PC-3 (cell line): ENCODE data around the gene SF3B1.

ENCODE experiments used
- EZH2 ChIP-seq: fragments of 300-600 bp; sonication (generic); IDR thresholded peaks from one replicate; pipeline ENCODE4 v1.6.1; 2017; ENCODE audit warnings: antibody characterized with exemption, mild to moderate bottlenecking, low read length; ENCODE audit not compliant: unreplicated experiment
- TF ChIP-seq, protein P1 (sequence below): fragments of 300-600 bp; sonication (generic); conservative IDR thresholded peaks from 2 replicates; pipeline ENCODE4 v1.5.1; 2017; ENCODE audit warnings: antibody characterized with exemption, low read depth, mild to moderate bottlenecking, low read length

DNA sequence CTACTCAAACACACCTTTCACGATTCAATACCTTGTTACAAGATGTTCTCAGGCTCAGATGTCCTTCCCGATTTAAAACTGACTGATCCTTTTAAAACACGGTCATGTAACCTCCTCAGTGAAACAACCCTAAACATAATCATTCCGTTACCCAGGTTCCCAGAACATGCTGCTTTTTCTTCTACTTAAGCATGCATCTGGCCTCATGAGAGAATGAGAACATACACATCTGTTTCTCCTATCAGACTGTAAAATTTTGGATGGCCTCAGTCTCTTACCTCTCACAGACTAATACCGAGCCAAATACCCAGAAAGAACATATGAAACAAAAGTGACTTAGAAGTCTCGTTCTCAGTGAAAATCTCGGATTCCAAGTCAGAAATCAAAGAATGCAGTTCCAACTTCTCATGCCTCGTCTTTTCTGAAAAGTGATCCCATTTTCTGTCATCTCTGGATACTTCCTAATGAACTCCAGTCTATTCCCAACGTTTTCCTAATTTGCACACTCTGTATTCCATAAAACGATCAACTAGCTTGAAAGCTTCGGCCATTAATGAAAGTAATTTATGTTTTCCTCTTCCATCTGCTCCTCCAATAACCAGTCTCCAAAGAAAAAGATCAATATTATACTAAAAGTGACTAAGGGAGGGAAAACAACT, 919 bp downstream of the SF3B1 start:
- TF ChIP-seq, protein P1, sequence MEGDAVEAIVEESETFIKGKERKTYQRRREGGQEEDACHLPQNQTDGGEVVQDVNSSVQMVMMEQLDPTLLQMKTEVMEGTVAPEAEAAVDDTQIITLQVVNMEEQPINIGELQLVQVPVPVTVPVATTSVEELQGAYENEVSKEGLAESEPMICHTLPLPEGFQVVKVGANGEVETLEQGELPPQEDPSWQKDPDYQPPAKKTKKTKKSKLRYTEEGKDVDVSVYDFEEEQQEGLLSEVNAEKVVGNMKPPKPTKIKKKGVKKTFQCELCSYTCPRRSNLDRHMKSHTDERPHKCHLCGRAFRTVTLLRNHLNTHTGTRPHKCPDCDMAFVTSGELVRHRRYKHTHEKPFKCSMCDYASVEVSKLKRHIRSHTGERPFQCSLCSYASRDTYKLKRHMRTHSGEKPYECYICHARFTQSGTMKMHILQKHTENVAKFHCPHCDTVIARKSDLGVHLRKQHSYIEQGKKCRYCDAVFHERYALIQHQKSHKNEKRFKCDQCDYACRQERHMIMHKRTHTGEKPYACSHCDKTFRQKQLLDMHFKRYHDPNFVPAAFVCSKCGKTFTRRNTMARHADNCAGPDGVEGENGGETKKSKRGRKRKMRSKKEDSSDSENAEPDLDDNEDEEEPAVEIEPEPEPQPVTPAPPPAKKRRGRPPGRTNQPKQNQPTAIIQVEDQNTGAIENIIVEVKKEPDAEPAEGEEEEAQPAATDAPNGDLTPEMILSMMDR, result no peak
- no peak for TF ChIP-seq EZH2
